ENCODE measurements around the gene CARD14. TPM values are rescaled to one million over a fixed set of nuclear protein-coding genes. Genes with fewer than 3 reads are reported as not detected.

Gene CARD14
- total RNA-seq, 1 experiment from 2014 or later = not detected

DNA sequence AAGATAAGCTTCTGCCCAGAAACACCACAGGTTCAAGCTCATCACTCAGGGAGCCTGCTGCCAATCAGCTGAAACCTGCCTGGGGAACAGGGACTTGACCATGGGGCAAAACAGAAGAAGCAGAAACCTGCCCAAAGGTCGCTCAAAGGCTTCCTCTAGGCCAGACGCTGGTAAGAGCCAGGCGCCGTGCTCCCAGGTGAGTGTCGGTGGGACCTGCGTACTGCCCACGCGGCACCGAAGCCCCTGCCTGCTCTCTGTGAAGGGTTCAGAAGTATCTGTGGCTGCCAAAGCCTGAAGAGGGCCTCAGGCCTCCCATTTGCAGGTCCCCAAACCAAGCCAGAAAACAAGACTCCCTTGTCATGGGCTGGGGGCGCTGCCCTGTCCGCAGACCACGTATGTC is 39.9 kb downstream of the CARD14 start:
- Mint-ChIP-seq H3K36me3 (ENCODE audit: insufficient read depth, unreplicated experiment) (peaks cover 16% of the 10 kb centered on the region), H3K4me1 (ENCODE audit: insufficient read depth, unreplicated experiment) (no peaks in the 10 kb centered on the region), H3K9me3 (ENCODE audit: unreplicated experiment) (no peaks in the 10 kb centered on the region), H3K4me3 (ENCODE audit: unreplicated experiment) (no peak overlapping the region), H3K27me3 (ENCODE audit: insufficient read depth, unreplicated experiment) (no peaks in the 10 kb centered on the region), H3K27ac (ENCODE audit: low read depth, unreplicated experiment) (no peak overlapping the region)
- ChIA-PET POLR2A (interaction anchor here (0.6 to 1.2 kb wide), 3 partner anchors 19 to 91 kb away, joined by 3 to 4 read pairs (median 4); no protein-coding TSS in a partner anchor), CTCF (interaction anchor here (0.7 to 1.2 kb wide), 2 partner anchors 109 to 176 kb away, joined by 4 to 6 read pairs; partner anchors contain the start of gene GAA)
- no peak for TF ChIP-seq CTCF (IDR thresholded peaks at IDR 0.05; ENCODE audit: unreplicated experiment)
- intact Hi-C loops (cut with micrococcal nuclease) = no loop called here
- no TSS peak for BruUV-seq (replicated peaks)
- no peak for DNase-seq (ENCODE audit: unreplicated experiment)

- intact Hi-C loops (cut with micrococcal nuclease) = no loop called here
- no TSS peak for BruUV-seq (replicated peaks)
- no peak overlapping the region for H3K27ac Mint-ChIP-seq (ENCODE audit: low read depth, unreplicated experiment)
- H3K27me3 Mint-ChIP-seq (ENCODE audit: insufficient read depth, unreplicated experiment) = no peaks in the 10 kb centered on the region
- no peak for DNase-seq (ENCODE audit: unreplicated experiment)
- no peaks in the 10 kb centered on the region for H3K9me3 Mint-ChIP-seq (ENCODE audit: unreplicated experiment)
- no peak overlapping the region for H3K4me3 Mint-ChIP-seq (ENCODE audit: unreplicated experiment)
- no peaks in the 10 kb centered on the region for H3K4me1 Mint-ChIP-seq (ENCODE audit: insufficient read depth, unreplicated experiment)
- peaks cover 16% of the 10 kb centered on the region for H3K36me3 Mint-ChIP-seq (ENCODE audit: insufficient read depth, unreplicated experiment)
- no peak for TF ChIP-seq CTCF (IDR thresholded peaks at IDR 0.05; ENCODE audit: unreplicated experiment)
- POLR2A ChIA-PET = no interaction called here
- CTCF ChIA-PET = interaction anchor here (0.6 to 1.2 kb wide), 2 partner anchors 11 to 176 kb away, joined by 4 to 6 read pairs; no protein-coding TSS in a partner anchor
These were observed 40.7 kb downstream of the CARD14 start for GRCh38 chr17:80210348-80211108.

DNA sequence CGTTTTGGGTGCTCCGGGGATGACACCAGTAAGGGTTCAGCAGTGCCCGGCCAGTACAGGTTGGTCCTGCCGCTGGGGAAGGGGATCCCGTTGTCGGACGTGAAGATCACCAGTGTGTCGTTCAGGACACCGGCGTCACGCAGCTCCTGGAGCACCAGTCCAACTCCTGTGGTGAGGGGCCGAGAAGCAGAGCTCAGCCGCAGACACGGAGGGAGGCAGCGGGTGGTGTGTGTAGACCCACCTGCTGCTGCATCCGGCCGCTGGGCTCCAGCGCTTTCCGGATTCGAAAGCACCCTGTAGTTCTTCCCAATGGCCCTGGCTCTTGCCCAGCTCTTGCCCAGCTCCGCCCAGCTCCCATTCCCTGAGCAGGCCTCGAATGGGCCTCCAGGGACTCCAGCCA is 42.3 kb downstream of the CARD14 start:
- H3K9me3 Mint-ChIP-seq (ENCODE audit: unreplicated experiment) = no peaks in the 10 kb centered on the region
- POLR2A ChIA-PET = no interaction called here
- CTCF ChIA-PET = interaction anchor here (0.6 kb wide), 1 partner anchor 151 kb away, joined by 3 read pairs; no protein-coding TSS in a partner anchor
- H3K36me3 Mint-ChIP-seq (ENCODE audit: insufficient read depth, unreplicated experiment) = peaks cover 26% of the 10 kb centered on the region
- BruUV-seq (replicated peaks) = no TSS peak
- no peak overlapping the region for H3K27ac Mint-ChIP-seq (ENCODE audit: low read depth, unreplicated experiment)
- H3K4me1 Mint-ChIP-seq (ENCODE audit: insufficient read depth, unreplicated experiment) = no peaks in the 10 kb centered on the region
- DNase-seq (ENCODE audit: unreplicated experiment) = no peak
- no peaks in the 10 kb centered on the region for H3K27me3 Mint-ChIP-seq (ENCODE audit: insufficient read depth, unreplicated experiment)
- no peak overlapping the region for H3K4me3 Mint-ChIP-seq (ENCODE audit: unreplicated experiment)
- intact Hi-C loops (cut with micrococcal nuclease) = no loop called here
- no peak for TF ChIP-seq CTCF (IDR thresholded peaks at IDR 0.05; ENCODE audit: unreplicated experiment)

DNA sequence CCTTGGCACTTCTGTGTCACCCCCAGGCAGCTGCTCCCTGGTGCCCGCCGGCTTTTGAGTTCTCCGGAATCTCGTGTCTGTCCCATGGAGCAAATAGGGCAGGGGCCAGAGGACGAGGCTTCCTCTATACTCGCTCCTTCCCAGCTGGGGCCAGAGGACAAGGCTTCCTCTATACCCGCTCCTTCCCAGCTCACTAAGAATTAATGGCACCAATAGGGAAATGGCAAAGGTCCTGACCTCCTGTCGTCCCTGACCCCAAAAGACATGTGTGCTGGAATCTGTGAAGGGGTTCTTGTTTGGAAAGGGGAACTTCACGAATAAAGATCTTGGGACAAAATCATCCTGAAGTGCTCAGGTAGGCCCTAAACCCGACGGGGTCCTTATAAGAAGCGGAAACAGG is 42.7 kb downstream of the CARD14 start:
- ChIA-PET POLR2A (no interaction called here), CTCF (interaction anchor here (0.7 to 0.8 kb wide), 2 partner anchors 17 to 262 kb away, joined by 3 read pairs; no protein-coding TSS in a partner anchor)
- intact Hi-C loops (cut with micrococcal nuclease) = no loop called here
- Mint-ChIP-seq H3K27me3 (ENCODE audit: insufficient read depth, unreplicated experiment) (no peaks in the 10 kb centered on the region), H3K27ac (ENCODE audit: low read depth, unreplicated experiment) (no peak overlapping the region), H3K4me1 (ENCODE audit: insufficient read depth, unreplicated experiment) (peaks cover 3% of the 10 kb centered on the region), H3K36me3 (ENCODE audit: insufficient read depth, unreplicated experiment) (peaks cover 30% of the 10 kb centered on the region), H3K9me3 (ENCODE audit: unreplicated experiment) (no peaks in the 10 kb centered on the region), H3K4me3 (ENCODE audit: unreplicated experiment) (no peak overlapping the region)
- no peak for DNase-seq (ENCODE audit: unreplicated experiment)
- TF ChIP-seq CTCF (IDR thresholded peaks at IDR 0.05; ENCODE audit: unreplicated experiment) = no peak
- BruUV-seq (replicated peaks) = no TSS peak
